Activated gamma-delta T cell treated with anti-CD3 and anti-CD28 coated beads, Interleukin-2, amount 50 U/mL, for 16 hours (primary cell): Measurements from ENCODE around the gene P3R3URF.

Source experiments
- DNase-seq: peaks from one replicate; pipeline ENCODE4 v3.0.0-alpha.2; 2020; ENCODE audit warnings: low read depth

Gene P3R3URF

GRCh38 chr1:46131712-46132528 is 44.4 kb downstream of the P3R3URF start:
- DNase-seq = no peak

- DNase-seq = no peak
Observed at GRCh38 chr1:46131093-46131492, 45.2 kb downstream of the P3R3URF start.

DNA sequence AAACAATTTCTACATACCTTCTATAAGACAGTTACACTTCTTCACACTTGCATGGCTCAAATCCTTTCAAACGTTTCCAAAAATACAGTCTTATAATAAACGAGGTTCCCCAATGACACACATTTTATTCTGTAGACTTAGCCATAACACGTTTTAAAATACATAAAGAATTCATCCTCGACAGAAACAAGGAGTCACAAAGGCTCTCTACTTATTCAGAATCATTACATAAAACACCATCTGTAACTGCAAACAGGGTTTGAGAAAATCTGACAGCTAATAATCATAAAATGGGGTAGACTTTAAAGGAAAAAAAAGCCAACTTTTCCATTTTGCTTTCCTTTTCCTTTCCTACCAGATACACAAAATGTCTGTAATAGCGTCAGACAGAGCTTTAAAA is 45.7 kb downstream of the P3R3URF start:
- DNase-seq = no peak

GRCh38 chr1:46130121-46130520 is 46.2 kb downstream of the P3R3URF start:
- DNase-seq = no peak

GRCh38 chr1:46128344-46128743 is 47.9 kb downstream of the P3R3URF start:
- DNase-seq = no peak
